ENCODE results near the gene RALA.

DNA sequence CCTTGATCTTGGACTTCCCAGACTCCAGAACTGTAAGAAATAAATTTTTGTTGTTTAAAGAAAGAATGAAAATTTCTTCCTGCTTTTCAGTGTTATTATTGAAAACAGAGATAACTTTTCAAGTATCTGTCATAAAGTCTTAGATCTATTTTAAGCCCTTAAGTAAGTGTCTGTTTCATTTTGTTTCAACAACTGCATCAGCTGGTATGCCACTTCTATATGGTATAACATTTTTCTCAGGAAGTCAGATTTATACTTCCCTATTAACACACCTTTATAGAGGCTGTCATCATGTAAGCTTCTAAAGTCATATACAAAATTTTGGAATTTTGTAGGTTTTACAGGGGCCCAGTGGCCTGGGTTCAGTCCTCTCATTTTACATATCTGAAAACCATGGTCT, 24.4 kb downstream of the RALA start:
- TF ChIP-seq, protein P1, sequence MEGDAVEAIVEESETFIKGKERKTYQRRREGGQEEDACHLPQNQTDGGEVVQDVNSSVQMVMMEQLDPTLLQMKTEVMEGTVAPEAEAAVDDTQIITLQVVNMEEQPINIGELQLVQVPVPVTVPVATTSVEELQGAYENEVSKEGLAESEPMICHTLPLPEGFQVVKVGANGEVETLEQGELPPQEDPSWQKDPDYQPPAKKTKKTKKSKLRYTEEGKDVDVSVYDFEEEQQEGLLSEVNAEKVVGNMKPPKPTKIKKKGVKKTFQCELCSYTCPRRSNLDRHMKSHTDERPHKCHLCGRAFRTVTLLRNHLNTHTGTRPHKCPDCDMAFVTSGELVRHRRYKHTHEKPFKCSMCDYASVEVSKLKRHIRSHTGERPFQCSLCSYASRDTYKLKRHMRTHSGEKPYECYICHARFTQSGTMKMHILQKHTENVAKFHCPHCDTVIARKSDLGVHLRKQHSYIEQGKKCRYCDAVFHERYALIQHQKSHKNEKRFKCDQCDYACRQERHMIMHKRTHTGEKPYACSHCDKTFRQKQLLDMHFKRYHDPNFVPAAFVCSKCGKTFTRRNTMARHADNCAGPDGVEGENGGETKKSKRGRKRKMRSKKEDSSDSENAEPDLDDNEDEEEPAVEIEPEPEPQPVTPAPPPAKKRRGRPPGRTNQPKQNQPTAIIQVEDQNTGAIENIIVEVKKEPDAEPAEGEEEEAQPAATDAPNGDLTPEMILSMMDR (IDR thresholded peaks at IDR 0.05): no peak
- no peak for TF ChIP-seq POLR2A (IDR thresholded peaks at IDR 0.05)
